Mammary epithelial cell (primary cell): ENCODE data around the gene UBAC2.

Source experiments
- CTCF ChIP-seq, 2 donors: IDR thresholded peaks in 1 of 2; conservative IDR thresholded peaks in 1 of 2; 2 replicates each; pipeline ENCODE4 v1.5.1; 2011 to 2012; ENCODE audit warnings: inconsistent platforms in 2 of 2, low read length in 2 of 2, mild to moderate bottlenecking in 2 of 2, control low read depth in 1 of 2, low read depth in 1 of 2; ENCODE audit not compliant: insufficient read depth in 1 of 2; ENCODE audit errors: extremely low read depth in 1 of 2
- EZH2 ChIP-seq: IDR thresholded peaks from 2 replicates; pipeline ENCODE4 v1.6.1; 2012; ENCODE audit warnings: low read length, inconsistent platforms, borderline replicate concordance

GRCh38 chr13:99339736-99340397, 139.2 kb downstream of the UBAC2 start:
- TF ChIP-seq CTCF (conservative IDR thresholded peaks at IDR 0.05 in 1 of 2, IDR thresholded peaks at IDR 0.05 in 1 of 2; ENCODE audit: extremely low read depth in 1 of 2, insufficient read depth in 1 of 2, low read depth in 1 of 2, low read length in 2 of 2) (no peak), EZH2 (no peak)
